ENCODE data around the gene WDFY4. TPM values are rescaled to one million over a fixed set of nuclear protein-coding genes. Genes with fewer than 3 reads are reported as not detected.
A peak's percentile ranks its signal among the peaks of the same experiment; 100 is the strongest.

The WDFY4 gene
- total and polyA plus RNA-seq, 2 experiments from 2014 or later, result not detected

GRCh38 chr10:48722153-48723145 lies 37.8 kb downstream of the WDFY4 start:
- no peak overlapping the region for H3K27ac ChIP-seq

GRCh38 chr10:48724127-48724526 lies 39.5 kb downstream of the WDFY4 start:
- Histone ChIP-seq H4K20me1 (ENCODE audit: insufficient read depth) (no peaks in the 10 kb centered on the region), H3K4me2 (ENCODE audit: unreplicated experiment) (no peak overlapping the region), H3K36me3 (ENCODE audit: low read depth) (no peaks in the 10 kb centered on the region), H3K4me3 (no peak overlapping the region), H3K27me3 (replicated peaks; ENCODE audit: insufficient read depth) (peaks cover 33% of the 10 kb centered on the region), H3K9ac (no peak overlapping the region), H3K79me2 (ENCODE audit: insufficient read depth) (no peaks in the 10 kb centered on the region), H3K9me2 (ENCODE audit: insufficient read depth) (no peaks in the 10 kb centered on the region), H3F3A (ENCODE audit: insufficient read depth) (no peaks in the 10 kb centered on the region), H3K27ac (no peak overlapping the region), H3K9me3 (ENCODE audit: low read depth) (no peaks in the 10 kb centered on the region), H2AFZ (no peak overlapping the region), H3K4me1 (ENCODE audit: insufficient read depth) (no peaks in the 10 kb centered on the region)
- DNase-seq, result no peak
- in situ Hi-C loops (cut with MboI), result no loop called here
- TF ChIP-seq EZH2 (IDR thresholded peaks at IDR 0.05; ENCODE audit: insufficient read depth, poor library complexity, severe bottlenecking), result no peak
- TF ChIP-seq EZH2phosphoT487 (IDR thresholded peaks at IDR 0.05; ENCODE audit: insufficient read depth, low read depth), result no peak
- 46 to 51% methylated on average over 7 of the region's 7 CpGs for WGBS, 2 experiments (ENCODE audit: low coverage in 1 of 2, low lambda C conversion rate in 2 of 2, missing lambda C conversion rate in 2 of 2)

More at GRCh38 chr10:48722153-48723145, 37.8 kb downstream of the WDFY4 start:
- Histone ChIP-seq H3K4me2 (ENCODE audit: unreplicated experiment) (no peak overlapping the region), H3K9me2 (ENCODE audit: insufficient read depth) (no peaks in the 10 kb centered on the region), H3K9ac (no peak overlapping the region), H3F3A (ENCODE audit: insufficient read depth) (no peaks in the 10 kb centered on the region), H3K27me3 (replicated peaks; ENCODE audit: insufficient read depth) (peaks cover 50% of the 10 kb centered on the region), H3K4me3 (no peak overlapping the region), H3K79me2 (ENCODE audit: insufficient read depth) (no peaks in the 10 kb centered on the region), H2AFZ (no peak overlapping the region), H3K9me3 (ENCODE audit: low read depth) (no peaks in the 10 kb centered on the region), H3K36me3 (ENCODE audit: low read depth) (no peaks in the 10 kb centered on the region), H3K4me1 (ENCODE audit: insufficient read depth) (no peaks in the 10 kb centered on the region), H4K20me1 (ENCODE audit: insufficient read depth) (no peaks in the 10 kb centered on the region)
- in situ Hi-C loops (cut with MboI), result no loop called here
- DNase-seq, result no peak
- TF ChIP-seq EZH2 (IDR thresholded peaks at IDR 0.05; ENCODE audit: insufficient read depth, poor library complexity, severe bottlenecking) (no peak), EZH2phosphoT487 (IDR thresholded peaks at IDR 0.05; ENCODE audit: insufficient read depth, low read depth) (no peak)
- 45 to 47% methylated on average over 11 of the region's 11 CpGs for WGBS, 2 experiments (ENCODE audit: low coverage in 1 of 2, low lambda C conversion rate in 2 of 2, missing lambda C conversion rate in 2 of 2)

GRCh38 chr10:48725708-48726107 lies 41.0 kb downstream of the WDFY4 start:
- in situ Hi-C loops (cut with MboI), result no loop called here
- no peaks in the 10 kb centered on the region for H3F3A ChIP-seq (ENCODE audit: insufficient read depth)
- H3K9me2 ChIP-seq (ENCODE audit: insufficient read depth), result no peaks in the 10 kb centered on the region
- H3K4me1 ChIP-seq (ENCODE audit: insufficient read depth), result no peaks in the 10 kb centered on the region
- no peak overlapping the region for H3K4me3 ChIP-seq
- H3K79me2 ChIP-seq (ENCODE audit: insufficient read depth), result no peaks in the 10 kb centered on the region
- no peaks in the 10 kb centered on the region for H3K9me3 ChIP-seq (ENCODE audit: low read depth)
- 29 to 36% methylated on average over 4 of the region's 4 CpGs for WGBS, 2 experiments (ENCODE audit: low coverage in 1 of 2, low lambda C conversion rate in 2 of 2, missing lambda C conversion rate in 2 of 2)
- peaks cover 24% of the 10 kb centered on the region for H3K27me3 ChIP-seq (replicated peaks; ENCODE audit: insufficient read depth)
- no peak overlapping the region for H3K27ac ChIP-seq
- H2AFZ ChIP-seq, result no peak overlapping the region
- no peak for TF ChIP-seq EZH2 (IDR thresholded peaks at IDR 0.05; ENCODE audit: insufficient read depth, poor library complexity, severe bottlenecking)
- no peak for TF ChIP-seq EZH2phosphoT487 (IDR thresholded peaks at IDR 0.05; ENCODE audit: insufficient read depth, low read depth)
- H4K20me1 ChIP-seq (ENCODE audit: insufficient read depth), result no peaks in the 10 kb centered on the region
- H3K9ac ChIP-seq, result no peak overlapping the region
- H3K36me3 ChIP-seq (ENCODE audit: low read depth), result no peaks in the 10 kb centered on the region
- DNase-seq, result peak; percentile 23
- no peak overlapping the region for H3K4me2 ChIP-seq (ENCODE audit: unreplicated experiment)

GRCh38 chr10:48727866-48728265 lies 43.2 kb downstream of the WDFY4 start:
- Histone ChIP-seq H3K9ac (no peak overlapping the region), H3K27me3 (replicated peaks; ENCODE audit: insufficient read depth) (peaks cover 20% of the 10 kb centered on the region), H3K27ac (no peak overlapping the region), H3K36me3 (ENCODE audit: low read depth) (no peaks in the 10 kb centered on the region), H3K4me3 (no peak overlapping the region), H3K4me2 (ENCODE audit: unreplicated experiment) (no peak overlapping the region), H3K9me2 (ENCODE audit: insufficient read depth) (no peaks in the 10 kb centered on the region), H3F3A (ENCODE audit: insufficient read depth) (no peaks in the 10 kb centered on the region), H2AFZ (no peak overlapping the region), H3K79me2 (ENCODE audit: insufficient read depth) (no peaks in the 10 kb centered on the region), H4K20me1 (ENCODE audit: insufficient read depth) (no peaks in the 10 kb centered on the region), H3K4me1 (ENCODE audit: insufficient read depth) (no peaks in the 10 kb centered on the region), H3K9me3 (ENCODE audit: low read depth) (no peaks in the 10 kb centered on the region)
- 45 to 52% methylated on average over 3 of the region's 3 CpGs for WGBS, 2 experiments (ENCODE audit: low coverage in 1 of 2, low lambda C conversion rate in 2 of 2, missing lambda C conversion rate in 2 of 2)
- in situ Hi-C loops (cut with MboI), result no loop called here
- TF ChIP-seq EZH2phosphoT487 (IDR thresholded peaks at IDR 0.05; ENCODE audit: insufficient read depth, low read depth) (no peak), EZH2 (IDR thresholded peaks at IDR 0.05; ENCODE audit: insufficient read depth, poor library complexity, severe bottlenecking) (no peak)
- no peak for DNase-seq
